Psoas muscle (tissue), 8 donors: ENCODE results near the gene PKHD1. TPM values are rescaled to one million over a fixed set of nuclear protein-coding genes. Genes with fewer than 3 reads are reported as not detected.

Source experiments
- ATAC-seq, 4 donors: fragments of 200-7000 bp; cut with Tn5 transposase; one replicate each; pipeline ENCODE4 v1.9.1; 2020; ENCODE audit warnings: moderate library complexity in 3 of 4, mild to moderate bottlenecking in 2 of 4
- DNase-seq, 2 donors: peaks; one replicate each; pipeline ENCODE4 v3.0.0-alpha.2; 2020
- H3K27ac ChIP-seq: fragments of 200-600 bp; one replicate; pipeline ENCODE4 v1.8.0; 2022
- H3K27me3 ChIP-seq, 3 donors: fragments of 200-600 bp in 1 of 3; one replicate each; pipeline versions ENCODE4 v1.6.1 to v1.8.0; 2013 to 2022; ENCODE audit warnings: low read length in 2 of 3, mild to moderate bottlenecking in 2 of 3, moderate library complexity in 1 of 3; ENCODE audit not compliant: insufficient read depth in 3 of 3
- H3K36me3 ChIP-seq, 2 donors: fragments of 200-600 bp in 1 of 2; one replicate each; pipeline versions ENCODE4 v1.6.1 to v1.8.0; 2013 to 2022; ENCODE audit warnings: low read depth in 1 of 2, mild to moderate bottlenecking in 1 of 2, moderate library complexity in 1 of 2; ENCODE audit not compliant: insufficient read depth in 1 of 2
- H3K4me1 ChIP-seq: fragments of 200-600 bp; one replicate; pipeline ENCODE4 v1.8.0; 2022
- H3K4me3 ChIP-seq: fragments of 200-600 bp; one replicate; pipeline ENCODE4 v1.8.0; 2022; ENCODE audit warnings: mild to moderate bottlenecking
- H3K9me3 ChIP-seq: fragments of 200-600 bp; one replicate; pipeline ENCODE4 v1.8.0; 2022
- CTCF ChIP-seq: fragments of 200-600 bp; IDR thresholded peaks from one replicate; pipeline ENCODE4 v1.8.0; 2022; ENCODE audit warnings: antibody characterized with exemption
- WGBS, 3 donors: extraction: QIAGEN DNeasy Blood & Tissue Kit; methylation state at CpG; one replicate each; pipeline versions ENCODE4 v1.1.6 to v1.1.7; 2013; 5-methylcytosine and 5-hydroxymethylcytosine counted together
- intact Hi-C, 2 donors: fragments of 100-400 bp; cut with DNase I; formaldehyde crosslinking; loops; one replicate each; pipeline versions ENCODE4 v1.11.0 to v1.14.2; 2022
- polyA plus RNA-seq, 3 donors: library from polyadenylated mRNA; stranded (reverse); fragments of 200-250 nt; gene quantifications; one replicate each; pipeline ENCODE4 v1.2.3, GENCODE V29; 2013
- total RNA-seq, 4 donors: library from RNA; stranded (reverse); fragmentation: NEBNext Ultra II Directional in 2 of 4; extraction: Animal tissue kit (Norgen Biotek cat#: 25700) in 2 of 4; gene quantifications; one replicate each; pipeline versions ENCODE4 v1.2.1 to v1.2.4, GENCODE V29; 2021 to 2023
- donor health status: healthy with polysubstance abuse.
- donor health status: DM: no; HTN: no; CAD: no; lungs with moderate emphysema.
- donor health status: Bipolar disorder and iron deficiency.
- donor health status: healthy.
- donor health status: DM: yes; HTN: yes; CAD: no.
- donor health status: DM: no; HTN: no; CAD: no.
- donor health status: DM: no; HTN: no; CAD: no.
- donor health status: DM: yes; HTN: yes; CAD: no.

The PKHD1 gene
- total and polyA plus RNA-seq, 7 donors = under 0.01 to 0.11 (median 0.02) TPM; not detected in 2

- Histone ChIP-seq H3K27me3 (no peaks in the 10 kb centered on the region), H3K9me3 (no peaks in the 10 kb centered on the region), H3K4me3 (no peak overlapping the region), H3K36me3 (no peaks in the 10 kb centered on the region), H3K4me1 (no peaks in the 10 kb centered on the region), H3K27ac (no peak overlapping the region)
- DNase-seq (no peak), ATAC-seq (no peak)
- WGBS, 3 donors = 76 to 91% (median 88%) methylated on average over 1 of the region's 1 CpG
- no peak for TF ChIP-seq CTCF
- intact Hi-C loops = no loop called here
Observed at GRCh38 chr6:51719297-51719696, 368.1 kb downstream of the PKHD1 start.

- intact Hi-C loops = no loop called here
- no peaks in the 10 kb centered on the region for H3K36me3 ChIP-seq
- WGBS, 3 donors = 91 to 98% (median 91%) methylated on average over 1 of the region's 1 CpG
- DNase-seq = no peak
- no peaks in the 10 kb centered on the region for H3K4me1 ChIP-seq
- TF ChIP-seq CTCF = no peak
- no peak for ATAC-seq
- no peak overlapping the region for H3K4me3 ChIP-seq
- H3K27me3 ChIP-seq = no peaks in the 10 kb centered on the region
- H3K9me3 ChIP-seq = no peaks in the 10 kb centered on the region
- no peak overlapping the region for H3K27ac ChIP-seq
Observed at GRCh38 chr6:51718533-51718932, 368.9 kb downstream of the PKHD1 start.

- intact Hi-C loops = no loop called here
- Histone ChIP-seq H3K27me3 (no peaks in the 10 kb centered on the region), H3K9me3 (no peaks in the 10 kb centered on the region), H3K4me1 (no peaks in the 10 kb centered on the region), H3K4me3 (no peak overlapping the region), H3K27ac (no peak overlapping the region), H3K36me3 (no peaks in the 10 kb centered on the region)
- DNase-seq = no peak
- no peak for TF ChIP-seq CTCF
- ATAC-seq = no peak
- WGBS, 3 donors = 93 to 96% (median 94%) methylated on average over 1 of the region's 1 CpG
Observed at GRCh38 chr6:51717477-51717876, 369.9 kb downstream of the PKHD1 start.

- Histone ChIP-seq H3K9me3 (no peaks in the 10 kb centered on the region), H3K27me3 (no peaks in the 10 kb centered on the region), H3K4me3 (no peak overlapping the region), H3K36me3 (no peaks in the 10 kb centered on the region), H3K4me1 (no peaks in the 10 kb centered on the region), H3K27ac (no peak overlapping the region)
- intact Hi-C loops = no loop called here
- no peak for TF ChIP-seq CTCF
- WGBS, 3 donors = 45 to 53% (median 48%) methylated on average over 3 of the region's 3 CpGs
- ATAC-seq = no peak
- no peak for DNase-seq
Observed at GRCh38 chr6:51711876-51712275, 375.5 kb downstream of the PKHD1 start.

GRCh38 chr6:51706086-51706485 lies 381.3 kb downstream of the PKHD1 start:
- ATAC-seq (no peak), DNase-seq (no peak)
- intact Hi-C loops = no loop called here
- Histone ChIP-seq H3K4me1 (no peaks in the 10 kb centered on the region), H3K27me3 (no peaks in the 10 kb centered on the region), H3K9me3 (no peaks in the 10 kb centered on the region), H3K27ac (no peak overlapping the region), H3K36me3 (no peaks in the 10 kb centered on the region), H3K4me3 (no peak overlapping the region)
- WGBS, 3 donors = 77 to 85% (median 81%) methylated on average over 2 of the region's 2 CpGs
- TF ChIP-seq CTCF = no peak
